GM21786 (cell line): Measurements from ENCODE around the gene GPC5.

ENCODE experiments used
- ATAC-seq: cut with Tn5 transposase; IDR thresholded peaks from one replicate; pipeline ENCODE4 v1.9.1; 2021; ENCODE audit not compliant: unreplicated experiment

GPC5 gene

GRCh38 chr13:91946498-91947070, 548.2 kb downstream of the GPC5 start:
- ATAC-seq: no peak

- ATAC-seq: no peak
Observed at GRCh38 chr13:91948736-91949135, 550.3 kb downstream of the GPC5 start.

GRCh38 chr13:91950803-91951202, 552.4 kb downstream of the GPC5 start:
- ATAC-seq: no peak

- no peak for ATAC-seq
Observed at GRCh38 chr13:91955546-91956355, 557.3 kb downstream of the GPC5 start.

- no peak for ATAC-seq
Observed at GRCh38 chr13:91960947-91961346, 562.5 kb downstream of the GPC5 start.

GRCh38 chr13:91962946-91963345, 564.5 kb downstream of the GPC5 start:
- no peak for ATAC-seq

GRCh38 chr13:91965511-91965910, 567.1 kb downstream of the GPC5 start:
- no peak for ATAC-seq

- ATAC-seq: no peak
Observed at GRCh38 chr13:91978571-91978970, 580.1 kb downstream of the GPC5 start.

GRCh38 chr13:91986761-91987483, 588.5 kb downstream of the GPC5 start:
- no peak for ATAC-seq

GRCh38 chr13:91988331-91988730, 589.9 kb downstream of the GPC5 start:
- ATAC-seq: no peak

GRCh38 chr13:92012787-92013186, 614.4 kb downstream of the GPC5 start:
- no peak for ATAC-seq

GRCh38 chr13:92017737-92018136, 619.3 kb downstream of the GPC5 start:
- ATAC-seq: no peak

GRCh38 chr13:92028695-92029094, 630.3 kb downstream of the GPC5 start:
- ATAC-seq: no peak

- ATAC-seq: no peak
Observed at GRCh38 chr13:92029641-92030040, 631.2 kb downstream of the GPC5 start.

GRCh38 chr13:92038905-92039304, 640.5 kb downstream of the GPC5 start:
- no peak for ATAC-seq

- ATAC-seq: no peak
Observed at GRCh38 chr13:92042522-92042921, 644.1 kb downstream of the GPC5 start.

- no peak for ATAC-seq
Observed at GRCh38 chr13:92044351-92044750, 645.9 kb downstream of the GPC5 start.

- ATAC-seq: no peak
Observed at GRCh38 chr13:92054389-92054788, 656.0 kb downstream of the GPC5 start.

- ATAC-seq: no peak
Observed at GRCh38 chr13:92074658-92075057, 676.2 kb downstream of the GPC5 start.

GRCh38 chr13:92097337-92097903, 699.0 kb downstream of the GPC5 start:
- no peak for ATAC-seq

- ATAC-seq: no peak
Observed at GRCh38 chr13:92101801-92102200, 703.4 kb downstream of the GPC5 start.

GRCh38 chr13:92103689-92104153, 705.3 kb downstream of the GPC5 start:
- no peak for ATAC-seq
